GM06990 (cell line): ENCODE data around the gene IGF1R.

Experiments
- DNase-seq: peaks from one replicate; pipeline ENCODE4 v3.0.0-alpha.2; 2011; ENCODE audit not compliant: insufficient read length; ENCODE audit errors: extremely low read depth
- H3K27me3 ChIP-seq: replicated peaks from 2 replicates; pipeline ENCODE4 v1.6.0; 2011; ENCODE audit warnings: low read length; ENCODE audit not compliant: control insufficient read depth, insufficient read depth
- H3K36me3 ChIP-seq: 2 replicates; pipeline ENCODE4 v1.5.1; 2011; ENCODE audit warnings: low read length; ENCODE audit not compliant: control insufficient read depth, insufficient read depth
- H3K4me3 ChIP-seq: replicated peaks from 2 replicates; pipeline ENCODE4 v1.5.1; 2011; ENCODE audit warnings: low read depth, mild to moderate bottlenecking, control low read depth, low read length
- CTCF ChIP-seq: IDR thresholded peaks from 2 replicates; pipeline ENCODE4 v1.5.1; 2011; ENCODE audit warnings: low read length, control low read depth, mild to moderate bottlenecking, inconsistent platforms; ENCODE audit not compliant: insufficient read depth, poor library complexity, severe bottlenecking

Gene IGF1R

GRCh38 chr15:98896802-98897732 lies 248.7 kb downstream of the IGF1R start:
- TF ChIP-seq CTCF: no peak
- Histone ChIP-seq H3K36me3 (no peaks in the 10 kb centered on the region), H3K27me3 (no peaks in the 10 kb centered on the region), H3K4me3 (no peak overlapping the region)
- no peak for DNase-seq

GRCh38 chr15:98898122-98898521 lies 249.8 kb downstream of the IGF1R start:
- H3K36me3 ChIP-seq: no peaks in the 10 kb centered on the region

GRCh38 chr15:98899272-98900021 lies 251.1 kb downstream of the IGF1R start:
- no peak for TF ChIP-seq CTCF
- DNase-seq: no peak
- no peaks in the 10 kb centered on the region for H3K27me3 ChIP-seq
- no peak overlapping the region for H3K4me3 ChIP-seq
- H3K36me3 ChIP-seq: no peaks in the 10 kb centered on the region

More at GRCh38 chr15:98898122-98898521, 249.8 kb downstream of the IGF1R start:
- no peak for DNase-seq
- H3K4me3 ChIP-seq: no peak overlapping the region
- no peak for TF ChIP-seq CTCF
- no peaks in the 10 kb centered on the region for H3K27me3 ChIP-seq

- no peak for TF ChIP-seq CTCF
- DNase-seq: no peak
- Histone ChIP-seq H3K27me3 (no peaks in the 10 kb centered on the region), H3K4me3 (no peak overlapping the region), H3K36me3 (no peaks in the 10 kb centered on the region)
Measured at GRCh38 chr15:98900356-98900755, 252.0 kb downstream of the IGF1R start.

GRCh38 chr15:98901434-98902072 lies 253.2 kb downstream of the IGF1R start:
- no peak for DNase-seq
- H3K4me3 ChIP-seq: no peak overlapping the region
- TF ChIP-seq CTCF: no peak
- H3K27me3 ChIP-seq: no peaks in the 10 kb centered on the region
- no peaks in the 10 kb centered on the region for H3K36me3 ChIP-seq
